CD4-positive, alpha-beta T cell treated with Interleukin-17A for 1 hour (primary cell): ENCODE results near the gene ECE2.

Source experiments
- DNase-seq: peaks from one replicate; pipeline ENCODE4 v3.0.0-alpha.2; 2020

Gene ECE2

GRCh38 chr3:184275961-184276910 is at the start of gene ECE2:
Gene ECE2 (plus strand): TSS chr3:184276022. CDS start chr3:184276154, 132 bp downstream.
- DNase-seq = no peak

- DNase-seq = peak; percentile 62
These were observed 48.3 kb upstream of the ECE2 start for GRCh38 chr3:184227481-184227935.

GRCh38 chr3:184228376-184229137 is 47.3 kb upstream of the ECE2 start:
- DNase-seq = no peak

- peak; percentile 80 for DNase-seq
These were observed 46.3 kb upstream of the ECE2 start, which contains the start of gene VWA5B2 for GRCh38 chr3:184229394-184230080. Gene VWA5B2 (plus strand): TSS chr3:184229585. CDS start chr3:184230529, 944 bp downstream.

GRCh38 chr3:184230081-184230602 is 45.7 kb upstream of the ECE2 start:
- no peak for DNase-seq

- DNase-seq = no peak
These were observed 45.0 kb upstream of the ECE2 start for GRCh38 chr3:184230603-184231528.

GRCh38 chr3:184231671-184232070 is 44.2 kb upstream of the ECE2 start:
- DNase-seq = no peak

- no peak for DNase-seq
These were observed 42.5 kb upstream of the ECE2 start for GRCh38 chr3:184233127-184233843.

- DNase-seq = no peak
These were observed 41.6 kb upstream of the ECE2 start for GRCh38 chr3:184234224-184234623.

- DNase-seq = no peak
These were observed 41.0 kb upstream of the ECE2 start for GRCh38 chr3:184234671-184235380.

GRCh38 chr3:184235381-184236032 is 40.3 kb upstream of the ECE2 start:
- no peak for DNase-seq

- DNase-seq = no peak
These were observed 39.8 kb upstream of the ECE2 start for GRCh38 chr3:184236033-184236410.

- DNase-seq = no peak
These were observed 39.2 kb upstream of the ECE2 start for GRCh38 chr3:184236636-184237035.

- no peak for DNase-seq
These were observed 38.6 kb upstream of the ECE2 start for GRCh38 chr3:184237211-184237610.

- DNase-seq = no peak
These were observed 38.0 kb upstream of the ECE2 start for GRCh38 chr3:184237807-184238206.

- DNase-seq = no peak
These were observed 37.5 kb upstream of the ECE2 start for GRCh38 chr3:184238246-184238818.

- no peak for DNase-seq
These were observed 36.6 kb upstream of the ECE2 start for GRCh38 chr3:184239221-184239620.

- no peak for DNase-seq
These were observed 36.1 kb upstream of the ECE2 start for GRCh38 chr3:184239708-184240107.

GRCh38 chr3:184240384-184241140 is 35.3 kb upstream of the ECE2 start:
- no peak for DNase-seq
